Ascending aorta (tissue), 2 donors: Measurements from ENCODE around the gene GJA4. TPM values are rescaled to one million over a fixed set of nuclear protein-coding genes. Genes with fewer than 3 reads are reported as not detected.

ENCODE experiments used
- DNase-seq, 2 donors: peaks; one replicate each; pipeline ENCODE4 v3.0.0-alpha.2; 2019; ENCODE audit warnings: low spot score in 2 of 2
- H3K27ac ChIP-seq, 2 donors: fragments of 200-600 bp; sonication (generic); one replicate each; pipeline ENCODE4 v1.5.1; 2016 to 2017; ENCODE audit warnings: mild to moderate bottlenecking in 1 of 2
- H3K27me3 ChIP-seq: fragments of 200-600 bp; sonication (generic); one replicate; pipeline ENCODE4 v1.5.1; 2017
- H3K36me3 ChIP-seq, 2 donors: fragments of 200-600 bp; sonication (generic); one replicate each; pipeline ENCODE4 v1.5.1; 2016
- H3K4me1 ChIP-seq, 2 donors: fragments of 200-600 bp; sonication (generic); one replicate each; pipeline ENCODE4 v1.5.1; 2016 to 2017; ENCODE audit warnings: mild to moderate bottlenecking in 1 of 2
- H3K4me3 ChIP-seq, 2 donors: fragments of 200-600 bp; sonication (generic); one replicate each; pipeline ENCODE4 v1.5.1; 2016 to 2017; ENCODE audit warnings: mild to moderate bottlenecking in 1 of 2
- H3K9me3 ChIP-seq, 2 donors: fragments of 200-600 bp; sonication (generic); one replicate each; pipeline ENCODE4 v1.5.1; 2016
- CTCF ChIP-seq, 3 experiments: fragments of 200-600 bp in 2 of 3; fragments of 450-650 bp in 1 of 3; sonication (generic) in 2 of 3; IDR thresholded peaks; one replicate each; pipeline ENCODE4 v1.5.1; 2016 to 2019; ENCODE audit warnings: antibody characterized with exemption in 3 of 3, mild to moderate bottlenecking in 1 of 3, moderate library complexity in 1 of 3
- intact Hi-C: fragments of 100-400 bp; cut with DNase I; formaldehyde crosslinking; loops from one replicate; pipeline ENCODE4 v1.15.1; 2023
- total RNA-seq: library from RNA; depleted of rRNA; stranded (reverse); fragments of >200 nt; gene quantifications from one replicate; pipeline ENCODE4 v1.1.0, GENCODE V29; 2016

GJA4 gene
- total RNA-seq, 1 donor from 2014 or later = 190 TPM

- intact Hi-C loops = no loop called here
- Histone ChIP-seq H3K9me3 (no peaks in the 10 kb centered on the region), H3K4me1 (peaks cover 0 to 2% of the 10 kb centered on the region in 2 donors), H3K4me3 (no peak overlapping the region), H3K36me3 (peaks cover 0 to 3% of the 10 kb centered on the region in 2 donors), H3K27me3 (no peaks in the 10 kb centered on the region), H3K27ac (no peak overlapping the region)
- TF ChIP-seq CTCF (IDR thresholded peaks at IDR 0.05) = no peak
- peak in 1 of 2 donors; percentile 54 for DNase-seq
Observed at GRCh38 chr1:34842952-34843371, 50.2 kb downstream of the GJA4 start.

GRCh38 chr1:34843392-34844251, 50.8 kb downstream of the GJA4 start:
- no peak for TF ChIP-seq CTCF (IDR thresholded peaks at IDR 0.05)
- no peaks in the 10 kb centered on the region for H3K9me3 ChIP-seq
- H3K27ac ChIP-seq = no peak overlapping the region
- peak in 1 of 2 donors; percentile 40 for DNase-seq
- no peaks in the 10 kb centered on the region for H3K27me3 ChIP-seq
- H3K4me3 ChIP-seq = no peak overlapping the region
- intact Hi-C loops = no loop called here
- H3K36me3 ChIP-seq = peaks cover 0 to 4% of the 10 kb centered on the region in 2 donors
- peaks cover 0 to 2% of the 10 kb centered on the region in 2 donors for H3K4me1 ChIP-seq

- peaks cover 0 to 2% of the 10 kb centered on the region in 2 donors for H3K4me1 ChIP-seq
Observed at GRCh38 chr1:34844252-34844634, 51.4 kb downstream of the GJA4 start.

More at GRCh38 chr1:34844252-34844634, 51.4 kb downstream of the GJA4 start:
- Histone ChIP-seq H3K27me3 (no peaks in the 10 kb centered on the region), H3K27ac (no peak overlapping the region), H3K36me3 (peaks cover 0 to 4% of the 10 kb centered on the region in 2 donors), H3K9me3 (no peaks in the 10 kb centered on the region), H3K4me3 (no peak overlapping the region)
- peak in 1 of 2 donors; percentile 28 for DNase-seq
- intact Hi-C loops = no loop called here
- no peak for TF ChIP-seq CTCF (IDR thresholded peaks at IDR 0.05)

Other genes with a start within 250 kb of the GJA4 start
- not detected for gene GJB5, start 38.0 kb upstream of the GJA4 start, total RNA-seq
- not detected for gene GJB4, start 33.3 kb upstream of the GJA4 start, total RNA-seq
- gene GJB3, start 11.8 kb upstream of the GJA4 start, total RNA-seq = not detected
- 23.2 TPM for gene SMIM12, start 66.8 kb downstream of the GJA4 start, total RNA-seq
- not detected for gene DLGAP3, start 136.7 kb downstream of the GJA4 start, total RNA-seq
- 16.1 TPM for gene TMEM35B, start 192.3 kb downstream of the GJA4 start, total RNA-seq
- 2.6 TPM for gene ZMYM6, start 238.9 kb downstream of the GJA4 start, total RNA-seq